ENCODE data around the gene SORL1.

DNA sequence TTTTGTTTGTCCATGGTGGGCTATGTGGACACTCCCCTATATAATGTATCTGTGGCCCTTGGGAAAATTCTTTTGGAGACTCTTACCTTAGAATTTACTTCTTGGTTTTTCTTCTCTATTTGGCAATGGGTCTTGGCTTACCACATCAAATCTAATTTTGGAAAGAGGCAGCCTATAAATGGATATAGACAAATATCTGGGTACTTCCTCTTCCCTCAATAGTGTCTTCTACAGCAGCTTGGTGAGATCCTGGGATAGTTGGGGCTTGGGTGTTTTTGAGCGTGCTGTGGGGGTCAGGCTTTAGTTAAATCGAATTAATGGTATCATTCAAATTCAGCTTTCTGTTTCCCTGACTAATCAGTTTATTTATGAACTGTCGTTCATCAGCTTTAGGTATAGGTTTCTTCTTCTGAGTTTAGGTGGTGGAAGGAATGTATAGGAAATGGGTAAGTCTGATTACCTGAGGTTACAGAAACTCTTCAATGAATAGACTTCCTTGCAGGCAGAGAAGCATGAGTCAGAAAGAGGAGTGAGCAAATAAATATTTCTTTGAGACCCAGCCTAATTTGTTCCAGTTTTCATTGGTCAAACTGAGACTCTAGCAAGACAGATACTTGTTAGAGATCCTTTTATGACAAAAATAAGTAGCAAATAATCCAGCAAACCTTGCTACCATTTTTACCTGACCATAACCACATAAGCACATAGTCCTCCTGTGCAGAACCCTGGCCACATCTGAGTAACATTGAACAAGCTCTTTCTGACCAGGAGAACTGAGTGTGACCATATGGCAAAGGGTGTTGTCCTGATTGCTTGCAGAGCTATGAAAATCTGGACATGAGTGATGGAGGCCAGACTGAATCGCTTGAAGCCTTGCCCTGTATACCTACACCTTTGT is 69.3 kb downstream of the SORL1 start:
- TF ChIP-seq POLR2A (IDR thresholded peaks at IDR 0.05; ENCODE audit: control extremely low read depth in 1 of 2, low read depth in 2 of 2, low read length in 2 of 2) (no peak), POLR2AphosphoS5 (IDR thresholded peaks at IDR 0.05; ENCODE audit: low read depth, low read length) (no peak)

All from H1 (cell line).